GM12878 (cell line): ENCODE measurements around the gene GTF3C1. TPM values are rescaled to one million over a fixed set of nuclear protein-coding genes. Genes with fewer than 3 reads are reported as not detected.

Experiments used
- ATAC-seq: fragments of 200-7000 bp; cut with Tn5 transposase; 3 replicates; pipeline ENCODE4 v1.9.1; 2020; ENCODE audit warnings: mild to moderate bottlenecking, moderate library complexity
- BruUV-seq: library from RNA; stranded (reverse); fragments of 400-500 nt; replicated peaks from 2 replicates; lab custom pipeline; 2021; lab: Mats Ljungman, UMichigan
- CTCF ChIA-PET: fragments of 300-600 bp; sonication (Branson Sonifier 250); formaldehyde crosslinking; extraction: SDS; loops from one replicate; lab custom pipeline; 2021; ENCODE audit warnings: inconsistent platforms; lab: Yijun Ruan, JAX
- POLR2A ChIA-PET: fragments of 350-600 bp; formaldehyde crosslinking; extraction: SDS; loops from one replicate; lab custom pipeline; 2021; ENCODE audit warnings: inconsistent platforms; lab: Charles Lee
- RAD21 ChIA-PET: fragments of 300-600 bp; sonication (Branson Sonifier 250); formaldehyde crosslinking; loops from one replicate; lab custom pipeline; 2023; ENCODE audit warnings: antibody characterized with exemption; ENCODE audit not compliant: unreplicated experiment; lab: Charles Lee
- SMC1A ChIA-PET: fragments of 300-600 bp; sonication (Branson Sonifier 250); formaldehyde crosslinking; loops from one replicate; lab custom pipeline; 2023; ENCODE audit not compliant: unreplicated experiment, uncharacterized antibody; lab: Charles Lee
- DNase-seq: peaks from one replicate; pipeline ENCODE4 v3.0.0-alpha.2; 2011; ENCODE audit warnings: low read depth, low spot score
- FAIRE-seq: peaks from 3 replicates; lab custom pipeline; 2011; peaks lifted over from hg19 to GRCh38; lab: Jason Lieb, UNC
- H2AFZ ChIP-seq: 2 replicates; pipeline ENCODE4 v1.6.0; 2011; ENCODE audit warnings: low read depth, low read length, control low read depth; ENCODE audit not compliant: control insufficient read depth
- H3K27ac ChIP-seq: 2 replicates; pipeline ENCODE4 v1.5.1; 2011; ENCODE audit warnings: control low read depth; ENCODE audit not compliant: control insufficient read depth, insufficient read depth
- H3K27me3 ChIP-seq, 2 experiments: replicated peaks in 1 of 2; 2 replicates each; pipeline versions ENCODE4 v1.6.0 to v1.6.1; 2011; ENCODE audit warnings: low read length in 1 of 2; ENCODE audit not compliant: control insufficient read depth in 2 of 2, insufficient read depth in 2 of 2
- H3K36me3 ChIP-seq, 2 experiments: 2 replicates each; pipeline ENCODE4 v1.5.1; 2011; ENCODE audit warnings: low read length in 1 of 2; ENCODE audit not compliant: control insufficient read depth in 2 of 2, insufficient read depth in 2 of 2
- H3K4me1 ChIP-seq: 2 replicates; pipeline ENCODE4 v1.6.1; 2011; ENCODE audit warnings: mild to moderate bottlenecking, low read length, moderate library complexity, mixed read lengths; ENCODE audit not compliant: control insufficient read depth, insufficient read depth
- H3K4me2 ChIP-seq: 2 replicates; pipeline ENCODE4 v1.6.0; 2011; ENCODE audit warnings: control low read depth; ENCODE audit not compliant: control insufficient read depth, insufficient read depth
- H3K4me3 ChIP-seq: fragments of 200-600 bp; sonication (generic); 2 replicates; pipeline ENCODE4 v1.5.1; 2016
- H3K79me2 ChIP-seq: 2 replicates; pipeline ENCODE4 v1.6.0; 2011; ENCODE audit warnings: low read length; ENCODE audit not compliant: control insufficient read depth, insufficient read depth
- H3K9ac ChIP-seq: 2 replicates; pipeline ENCODE4 v1.8.0; 2011; ENCODE audit warnings: low read length, control low read depth, mixed read lengths; ENCODE audit not compliant: control insufficient read depth, insufficient read depth
- H3K9me3 ChIP-seq: replicated peaks from 3 replicates; pipeline ENCODE4 v1.5.1; 2011; ENCODE audit warnings: mild to moderate bottlenecking, low read length; ENCODE audit not compliant: control insufficient read depth, insufficient read depth
- H4K20me1 ChIP-seq: 2 replicates; pipeline ENCODE4 v1.6.0; 2011; ENCODE audit not compliant: control insufficient read depth, insufficient read depth
- CBFB ChIP-seq: IDR thresholded peaks from 2 replicates; pipeline ENCODE4 v1.6.1; 2016; ENCODE audit warnings: antibody characterized with exemption, low read depth
- CUX1 ChIP-seq: IDR thresholded peaks from 2 replicates; pipeline ENCODE4 v1.6.1; 2012; ENCODE audit warnings: improper control_type of control experiment, low read depth, low read length; ENCODE audit not compliant: insufficient replicate concordance
- FOS ChIP-seq: IDR thresholded peaks from 3 replicates; pipeline ENCODE4 v1.6.1; 2011; ENCODE audit warnings: borderline replicate concordance; ENCODE audit not compliant: insufficient read length; ENCODE audit errors: extremely low read depth
- NFYA ChIP-seq: IDR thresholded peaks from 2 replicates; pipeline ENCODE4 v1.6.1; 2011; ENCODE audit warnings: low read depth, mild to moderate bottlenecking, low read length, improper control_type of control experiment, borderline replicate concordance
- SKIL ChIP-seq: fragments of 450-650 bp; IDR thresholded peaks from 2 replicates; pipeline ENCODE4 v1.6.1; 2017; ENCODE audit warnings: mild to moderate bottlenecking, low read depth, inconsistent platforms; ENCODE audit not compliant: poor library complexity, severe bottlenecking
- ZNF24 ChIP-seq: fragments of 450-650 bp; IDR thresholded peaks from 2 replicates; pipeline ENCODE4 v1.6.1; 2017; ENCODE audit warnings: antibody characterized with exemption, mild to moderate bottlenecking
- WGBS: methylation state at CpG from one replicate; pipeline ENCODE4 v1.1.6; 2016; ENCODE audit warnings: low lambda C conversion rate; ENCODE audit not compliant: insufficient replicate concordance, insufficient coverage; ENCODE audit errors: missing lambda C conversion rate; 5-methylcytosine and 5-hydroxymethylcytosine counted together
- in situ Hi-C: fragments of 300-500 bp; cut with MboI; formaldehyde crosslinking; loops from 9 replicates; pipeline ENCODE4 v1.14.3; 2018; ENCODE audit warnings: mixed read lengths
- intact Hi-C: fragments of 100-400 bp; cut with micrococcal nuclease; formaldehyde crosslinking; loops from one replicate; pipeline ENCODE4 v1.14.2; 2022; ENCODE audit not compliant: unreplicated experiment
- polyA plus RNA-seq, 11 experiments: library from polyadenylated mRNA; depleted of rRNA in 4 of 11; unstranded in 6 of 11; stranded (reverse) in 5 of 11; fragments of >200 nt; fragmentation: Nextera tagmentation in 4 of 11; fragmentation: Illumina TruSeq in 1 of 11; extraction: Ambion mirVana in 4 of 11; extraction: Trizol in 1 of 11; gene quantifications; 1 replicate in 1 of 11; 2 replicates in 10 of 11; pipeline versions ENCODE4 v1.2.1 to v1.2.3, GENCODE V29; 2011 to 2016; ENCODE audit warnings: inconsistent platforms in 2 of 11, missing spikeins in 2 of 11, low read depth in 1 of 11
- total RNA-seq, 4 experiments: library from RNA; depleted of rRNA in 3 of 4; stranded (reverse); fragments of >200 nt in 3 of 4; fragmentation: Illumina TruSeq in 1 of 4; extraction: Trizol in 1 of 4; gene quantifications; 2 replicates each; pipeline versions ENCODE4 v1.2.1 to v1.2.3, GENCODE V29; 2013 to 2021

GTF3C1 gene
- total and polyA plus RNA-seq, 10 of the 15 experiments (the other 5 are each of a cell fraction or from before 2014, with no cell fraction given): 0.98 to 60.9 (median 34.3) TPM

GRCh38 chr16:27591837-27592236 lies 42.1 kb upstream of the GTF3C1 start (continued):
- TF ChIP-seq ZNF24: no peak

DNA sequence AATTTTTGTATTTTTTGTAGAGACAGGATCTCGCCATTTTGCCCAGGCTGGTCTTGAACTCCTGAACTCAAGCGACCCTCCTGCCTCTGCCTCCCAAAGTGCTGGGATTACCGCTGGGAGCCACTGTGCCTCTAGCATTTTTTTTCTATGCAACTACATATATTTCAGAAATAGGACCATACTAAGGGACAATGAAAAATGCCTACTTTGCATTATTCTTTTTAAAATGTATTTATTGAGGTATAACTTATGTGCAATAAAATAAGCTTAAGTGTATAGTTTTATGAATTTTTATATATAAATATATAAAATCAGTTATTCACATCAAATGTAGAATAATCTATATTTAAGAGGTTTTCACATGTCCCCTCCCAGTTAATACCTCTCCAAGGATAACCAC lies 38.3 kb upstream of the GTF3C1 start:
- SMC1A ChIA-PET: no interaction called here
- no peak for ATAC-seq
- Histone ChIP-seq H3K27ac (no peak overlapping the region), H3K9ac (no peak overlapping the region), H3K4me3 (no peak overlapping the region), H2AFZ (no peak overlapping the region), H3K4me2 (no peak overlapping the region), H3K4me1 (no peaks in the 10 kb centered on the region), H4K20me1 (no peaks in the 10 kb centered on the region), H3K27me3 (no peaks in the 10 kb centered on the region)
- POLR2A ChIA-PET: interaction anchor here (0.6 kb wide), 2 partner anchors 266 to 295 kb away, joined by 4 read pairs; no protein-coding TSS in a partner anchor
- FAIRE-seq: no peak
- 98% methylated on average over 3 of the region's 3 CpGs for WGBS
- no TSS peak for BruUV-seq
- no peak for DNase-seq
- in situ Hi-C loops (no loop called here), intact Hi-C loops (no loop called here)
- RAD21 ChIA-PET: no interaction called here
- TF ChIP-seq CUX1 (no peak), NFYA (no peak), SKIL (no peak), CBFB (no peak), FOS (no peak)
- TF ChIP-seq, all 136 proteins: peak for 0
- H3K9me3 ChIP-seq: no peaks in the 10 kb centered on the region; the same call in 2 of the 3 replicates
- no peaks in the 10 kb centered on the region for H3K79me2 ChIP-seq
- no peaks in the 10 kb centered on the region for H3K36me3 ChIP-seq
- CTCF ChIA-PET: interaction anchor here (0.6 kb wide), 1 partner anchor 566 kb away, joined by 4 read pairs; no protein-coding TSS in a partner anchor
